ENCODE measurements around the gene ARGLU1. TPM values are rescaled to one million over a fixed set of nuclear protein-coding genes. Genes with fewer than 3 reads are reported as not detected.

ARGLU1 gene
- total RNA-seq, 1 donor from 2014 or later, result 142 TPM

DNA sequence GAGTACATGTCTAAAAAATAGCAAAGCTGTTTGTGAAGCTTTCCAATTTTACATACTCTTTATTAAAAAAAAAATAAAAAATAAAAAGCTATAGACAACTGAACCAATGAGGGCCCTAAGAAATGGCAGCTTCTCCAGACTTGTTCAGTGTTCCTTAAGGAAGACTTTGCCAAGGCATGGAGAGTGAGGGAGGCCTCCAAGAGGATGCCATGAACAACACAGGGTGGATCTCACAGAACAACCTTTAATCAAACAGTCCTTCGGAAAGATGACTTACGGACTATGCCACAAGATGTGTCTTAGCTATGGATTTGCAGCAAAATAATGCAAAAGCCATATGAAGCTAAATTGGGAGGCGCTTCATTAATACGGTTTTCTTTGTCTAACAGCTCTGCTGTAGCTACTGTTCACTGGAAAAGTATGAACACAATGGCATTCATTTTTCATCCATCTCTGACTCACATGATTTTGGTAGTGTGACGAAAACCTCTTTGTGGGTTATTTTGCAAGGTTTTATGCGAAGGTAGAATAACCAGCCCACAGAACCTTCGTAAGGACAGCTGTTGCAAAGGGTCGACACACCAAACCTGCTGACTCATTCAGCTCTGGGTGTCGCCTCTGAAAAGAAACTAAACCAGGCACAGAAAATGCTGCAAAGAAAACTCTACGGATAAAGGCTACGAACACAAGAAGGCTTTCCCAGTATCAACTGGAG, 60.2 kb downstream of the ARGLU1 start:
- Mint-ChIP-seq H3K36me3 (ENCODE audit: low read depth) (peaks cover 22% of the 10 kb centered on the region), H3K9me3 (no peaks in the 10 kb centered on the region), H3K27ac (ENCODE audit: unreplicated experiment) (peak overlapping the region; percentile 99), H3K27me3 (ENCODE audit: low read depth) (no peaks in the 10 kb centered on the region), H3K4me3 (peak overlapping the region; percentile 70), H3K4me1 (peaks cover 61% of the 10 kb centered on the region)
- TF ChIP-seq, protein P1, sequence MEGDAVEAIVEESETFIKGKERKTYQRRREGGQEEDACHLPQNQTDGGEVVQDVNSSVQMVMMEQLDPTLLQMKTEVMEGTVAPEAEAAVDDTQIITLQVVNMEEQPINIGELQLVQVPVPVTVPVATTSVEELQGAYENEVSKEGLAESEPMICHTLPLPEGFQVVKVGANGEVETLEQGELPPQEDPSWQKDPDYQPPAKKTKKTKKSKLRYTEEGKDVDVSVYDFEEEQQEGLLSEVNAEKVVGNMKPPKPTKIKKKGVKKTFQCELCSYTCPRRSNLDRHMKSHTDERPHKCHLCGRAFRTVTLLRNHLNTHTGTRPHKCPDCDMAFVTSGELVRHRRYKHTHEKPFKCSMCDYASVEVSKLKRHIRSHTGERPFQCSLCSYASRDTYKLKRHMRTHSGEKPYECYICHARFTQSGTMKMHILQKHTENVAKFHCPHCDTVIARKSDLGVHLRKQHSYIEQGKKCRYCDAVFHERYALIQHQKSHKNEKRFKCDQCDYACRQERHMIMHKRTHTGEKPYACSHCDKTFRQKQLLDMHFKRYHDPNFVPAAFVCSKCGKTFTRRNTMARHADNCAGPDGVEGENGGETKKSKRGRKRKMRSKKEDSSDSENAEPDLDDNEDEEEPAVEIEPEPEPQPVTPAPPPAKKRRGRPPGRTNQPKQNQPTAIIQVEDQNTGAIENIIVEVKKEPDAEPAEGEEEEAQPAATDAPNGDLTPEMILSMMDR (conservative IDR thresholded peaks at IDR 0.05), result no peak
- DNase-seq (ENCODE audit: low read depth, low spot score), result no peak

- Mint-ChIP-seq H3K9me3 (no peaks in the 10 kb centered on the region), H3K4me3 (no peak overlapping the region), H3K36me3 (ENCODE audit: low read depth) (peaks cover 19% of the 10 kb centered on the region), H3K4me1 (peaks cover 62% of the 10 kb centered on the region), H3K27ac (ENCODE audit: unreplicated experiment) (no peak overlapping the region), H3K27me3 (ENCODE audit: low read depth) (no peaks in the 10 kb centered on the region)
- no peak for DNase-seq (ENCODE audit: low read depth, low spot score)
- TF ChIP-seq, protein P1 (conservative IDR thresholded peaks at IDR 0.05), result no peak
These were observed 61.7 kb downstream of the ARGLU1 start for GRCh38 chr13:106506286-106506685.

GRCh38 chr13:106505732-106506131, 62.2 kb downstream of the ARGLU1 start:
- H3K27me3 Mint-ChIP-seq (ENCODE audit: low read depth), result no peaks in the 10 kb centered on the region
- no peak overlapping the region for H3K4me3 Mint-ChIP-seq
- H3K27ac Mint-ChIP-seq (ENCODE audit: unreplicated experiment), result peak overlapping the region; percentile 87
- peaks cover 64% of the 10 kb centered on the region for H3K4me1 Mint-ChIP-seq
- no peaks in the 10 kb centered on the region for H3K9me3 Mint-ChIP-seq
- H3K36me3 Mint-ChIP-seq (ENCODE audit: low read depth), result peaks cover 16% of the 10 kb centered on the region
- TF ChIP-seq, protein P1 (conservative IDR thresholded peaks at IDR 0.05), result no peak
- DNase-seq (ENCODE audit: low read depth, low spot score), result no peak

DNA sequence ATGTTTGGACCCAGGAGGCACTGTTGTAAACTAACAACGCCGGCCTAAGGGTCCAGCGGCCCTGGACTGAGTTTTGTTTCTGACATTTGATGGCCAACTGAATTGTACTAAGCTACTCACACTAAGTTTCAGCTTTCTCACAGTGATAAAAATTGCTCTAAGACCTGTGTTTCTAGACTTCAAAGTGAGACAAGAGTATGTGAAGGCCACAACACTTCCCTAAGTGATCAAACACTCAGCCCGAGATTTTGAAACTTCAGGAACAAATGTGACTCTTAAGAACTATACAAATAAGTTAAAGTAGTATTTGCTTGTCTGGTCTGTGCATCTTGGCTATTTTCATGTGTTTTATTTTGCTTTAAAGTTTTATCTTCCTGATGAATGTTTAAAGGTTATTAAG, 62.6 kb downstream of the ARGLU1 start:
- no peaks in the 10 kb centered on the region for H3K9me3 Mint-ChIP-seq
- H3K27me3 Mint-ChIP-seq (ENCODE audit: low read depth), result no peaks in the 10 kb centered on the region
- peaks cover 17% of the 10 kb centered on the region for H3K36me3 Mint-ChIP-seq (ENCODE audit: low read depth)
- TF ChIP-seq, protein P1 (conservative IDR thresholded peaks at IDR 0.05), result no peak
- no peak overlapping the region for H3K27ac Mint-ChIP-seq (ENCODE audit: unreplicated experiment)
- H3K4me1 Mint-ChIP-seq, result peaks cover 68% of the 10 kb centered on the region
- no peak for DNase-seq (ENCODE audit: low read depth, low spot score)
- no peak overlapping the region for H3K4me3 Mint-ChIP-seq

GRCh38 chr13:106503730-106504453, 64.0 kb downstream of the ARGLU1 start:
- Mint-ChIP-seq H3K9me3 (no peaks in the 10 kb centered on the region), H3K4me1 (peaks cover 74% of the 10 kb centered on the region), H3K4me3 (no peak overlapping the region), H3K27me3 (ENCODE audit: low read depth) (no peaks in the 10 kb centered on the region), H3K36me3 (ENCODE audit: low read depth) (peaks cover 15% of the 10 kb centered on the region), H3K27ac (ENCODE audit: unreplicated experiment) (no peak overlapping the region)
- TF ChIP-seq, protein P1 (conservative IDR thresholded peaks at IDR 0.05), result no peak
- DNase-seq (ENCODE audit: low read depth, low spot score), result no peak

Measured in neural crest cell (in vitro differentiated cells).